IPS-18c (cell line): Measurements from ENCODE around the gene SULF2.

Experiments used
- H3K4me3 ChIP-seq: 2 replicates; pipeline ENCODE4 v1.7.0; 2013; ENCODE audit warnings: low read depth, mild to moderate bottlenecking, low read length, moderate library complexity; ENCODE audit not compliant: insufficient read depth
- H3K9me3 ChIP-seq: one replicate; pipeline ENCODE4 v1.6.1; 2013; ENCODE audit warnings: mild to moderate bottlenecking, low read length, moderate library complexity; ENCODE audit not compliant: control insufficient read depth, insufficient read depth

The SULF2 gene

DNA sequence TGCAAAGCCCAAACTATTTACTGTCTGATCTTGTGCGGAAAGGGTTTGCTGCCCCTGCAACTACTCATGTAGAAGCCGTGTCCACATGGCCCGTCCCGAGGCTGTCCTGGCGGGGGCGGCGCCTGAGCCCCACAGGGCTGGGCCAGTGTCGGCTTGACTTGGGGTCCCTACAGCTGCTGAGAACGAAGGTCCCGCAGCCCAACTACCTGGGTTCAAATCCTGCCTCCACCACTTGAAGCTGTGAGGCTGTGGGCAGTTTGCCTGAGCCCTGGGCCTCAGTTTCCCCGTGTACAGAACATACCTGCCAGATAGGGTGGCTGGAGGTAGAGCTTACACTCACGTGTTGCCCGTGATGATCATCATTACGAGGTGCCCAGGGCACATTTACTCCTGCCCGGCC lies 111.1 kb downstream of the SULF2 start:
- H3K4me3 ChIP-seq, result no peak overlapping the region
- H3K9me3 ChIP-seq, result no peaks in the 10 kb centered on the region

DNA sequence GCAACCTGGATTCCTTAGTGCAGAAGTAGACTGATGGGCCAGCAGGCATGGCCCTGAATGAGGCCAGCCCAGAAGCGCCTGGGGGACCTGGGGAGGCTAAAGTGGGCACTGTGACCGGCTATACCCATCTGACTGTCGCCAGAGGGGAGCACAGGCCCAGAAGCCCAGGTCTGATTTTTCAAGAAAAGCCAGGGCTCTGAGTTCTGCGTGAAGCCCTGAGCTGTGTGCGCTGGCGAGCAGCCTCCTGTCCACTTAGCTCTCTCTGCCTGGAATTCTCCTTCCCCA lies 111.7 kb downstream of the SULF2 start:
- Histone ChIP-seq H3K4me3 (no peak overlapping the region), H3K9me3 (no peaks in the 10 kb centered on the region)

DNA sequence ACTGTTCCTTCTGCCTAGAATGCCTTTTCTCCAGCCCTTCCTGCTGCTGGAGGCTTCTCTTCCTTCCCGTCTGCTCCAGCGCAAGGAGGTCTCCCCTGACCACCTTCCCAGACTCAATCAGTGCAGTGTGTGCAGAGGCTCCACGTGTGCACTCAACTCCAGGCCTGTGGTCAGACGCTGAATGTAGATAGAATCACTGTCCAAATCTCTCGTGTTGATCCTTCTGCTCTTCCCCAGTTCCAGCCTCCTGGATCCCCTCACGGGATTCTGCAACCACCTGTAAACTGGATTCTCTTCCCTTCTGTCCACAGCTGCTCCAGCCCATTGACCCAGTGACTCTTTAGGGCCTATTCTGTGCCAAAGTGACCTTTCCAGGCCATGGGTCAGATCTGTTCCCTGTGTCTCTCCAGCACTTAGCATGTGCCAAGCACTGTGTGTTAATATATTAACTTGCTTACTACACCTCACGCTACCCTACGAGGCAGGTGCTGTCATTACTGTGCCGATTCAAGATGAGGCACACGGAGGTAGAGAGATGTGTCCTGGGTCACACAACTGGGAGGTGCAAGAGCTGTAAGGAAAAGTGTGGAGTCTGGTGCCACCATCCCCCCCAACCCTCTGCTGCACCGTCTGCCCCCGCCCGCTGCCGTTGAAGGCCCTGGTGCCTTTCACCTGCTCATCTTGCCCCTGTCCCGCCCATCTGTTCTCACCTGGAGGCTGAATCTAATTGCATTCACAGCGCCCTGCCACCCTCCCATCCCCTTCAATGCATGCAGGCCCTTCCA lies 112.2 kb downstream of the SULF2 start:
- H3K4me3 ChIP-seq, result no peak overlapping the region
- H3K9me3 ChIP-seq, result no peaks in the 10 kb centered on the region

DNA sequence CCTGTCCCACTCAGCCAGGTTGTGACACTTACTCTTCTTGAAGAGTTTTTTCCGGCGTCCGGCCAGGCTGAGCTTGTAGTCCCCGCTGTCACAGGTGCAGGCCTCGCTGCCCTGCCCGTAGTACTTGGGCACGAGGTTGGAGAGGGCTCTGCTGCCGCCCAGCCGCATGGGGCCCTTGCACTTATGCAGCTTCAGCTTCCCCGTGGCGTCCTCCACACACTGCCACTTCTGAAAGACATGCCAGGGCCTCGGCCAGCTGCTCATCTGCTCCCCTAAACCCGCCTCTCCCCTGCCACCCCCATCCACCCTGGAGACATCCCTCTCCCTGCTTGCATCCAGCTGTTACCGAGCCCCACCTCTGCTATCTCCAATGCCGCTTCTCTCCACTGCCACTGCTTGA lies 113.1 kb downstream of the SULF2 start:
- Histone ChIP-seq H3K9me3 (no peaks in the 10 kb centered on the region), H3K4me3 (no peak overlapping the region)

DNA sequence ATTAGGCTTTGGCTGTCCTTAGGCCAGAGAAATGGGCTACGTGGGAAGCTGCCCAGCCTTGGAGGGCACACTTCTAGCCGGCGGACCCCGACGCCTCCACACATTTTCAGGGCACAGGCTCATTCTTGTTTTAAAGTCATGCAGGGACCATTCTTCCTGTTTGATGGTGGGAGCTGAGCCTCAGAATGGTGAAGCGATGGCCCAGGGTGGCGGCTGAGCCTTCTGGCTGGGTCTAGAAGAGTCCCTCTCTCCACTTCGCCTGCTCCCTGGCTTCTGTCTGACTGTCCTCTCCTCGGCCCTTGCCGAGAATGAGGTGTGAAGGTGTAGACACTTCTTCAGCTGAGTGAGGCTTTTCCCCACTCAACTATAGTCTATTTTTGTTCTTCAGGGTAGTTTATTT lies 114.4 kb downstream of the SULF2 start:
- Histone ChIP-seq H3K9me3 (no peaks in the 10 kb centered on the region), H3K4me3 (no peak overlapping the region)

DNA sequence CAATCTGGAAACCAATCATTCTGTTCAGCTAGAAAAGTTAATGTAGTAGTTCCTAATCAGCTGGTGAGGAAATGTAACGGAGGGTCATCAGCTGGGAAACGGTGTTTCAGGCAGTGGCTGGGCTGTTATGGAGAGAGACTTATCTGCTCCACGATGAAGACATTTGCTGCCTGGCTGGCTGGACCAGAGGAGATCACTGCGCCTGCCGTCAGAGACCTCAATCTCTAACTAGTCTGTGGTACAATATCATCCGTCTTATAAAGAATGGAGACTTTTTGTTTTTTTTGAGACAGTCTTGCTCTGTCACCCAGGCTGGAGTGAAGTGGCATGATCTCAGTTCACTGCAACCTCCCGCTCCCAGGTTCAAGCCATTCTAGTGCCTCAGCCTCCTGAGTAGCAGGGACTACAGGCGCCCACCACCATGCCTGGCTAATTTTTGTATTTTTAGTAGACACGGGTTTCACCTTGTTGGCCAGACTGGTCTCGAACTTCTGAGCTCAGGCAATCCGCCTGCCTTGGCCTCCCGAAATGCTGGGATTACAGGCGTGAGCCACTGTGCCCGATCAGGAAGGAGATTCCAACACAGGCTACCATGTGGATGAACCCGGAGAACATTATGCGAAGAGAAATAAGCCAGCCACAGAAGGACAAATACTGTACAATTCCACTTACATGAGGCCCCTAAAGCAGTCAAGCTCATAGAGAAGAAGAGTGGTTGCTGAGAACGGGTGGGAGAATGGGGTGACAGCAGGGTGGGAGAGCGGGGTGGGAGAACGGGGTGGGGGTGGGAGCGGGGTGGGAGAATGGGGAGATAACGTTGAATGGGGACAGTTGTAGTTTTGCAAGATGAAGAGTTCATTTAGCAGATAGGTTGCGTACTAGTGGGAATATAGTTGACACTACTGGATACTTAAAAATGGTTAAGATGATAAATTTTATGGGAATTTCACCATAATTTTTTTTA lies 115.1 kb downstream of the SULF2 start:
- Histone ChIP-seq H3K4me3 (no peak overlapping the region), H3K9me3 (no peaks in the 10 kb centered on the region)

DNA sequence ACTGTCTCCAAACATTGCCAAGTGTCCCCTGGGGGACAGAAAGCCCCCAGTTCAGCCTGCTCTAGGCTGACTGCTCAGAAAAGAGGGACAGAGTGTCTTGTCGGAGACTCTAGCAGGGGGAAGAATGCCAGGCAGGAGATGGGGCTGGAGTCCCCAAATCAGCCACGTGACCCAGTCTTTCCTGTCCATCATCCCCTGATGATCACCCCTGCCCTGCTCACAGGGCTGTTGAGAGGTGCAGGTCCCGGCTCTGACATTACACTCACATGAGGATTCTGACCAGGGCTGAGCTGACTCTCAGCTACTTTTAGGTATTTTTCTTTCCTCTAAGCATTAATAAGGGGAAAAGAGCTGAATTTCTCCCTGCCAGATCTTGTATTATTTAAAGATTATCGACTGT lies 115.8 kb downstream of the SULF2 start:
- Histone ChIP-seq H3K9me3 (no peaks in the 10 kb centered on the region), H3K4me3 (no peak overlapping the region)

DNA sequence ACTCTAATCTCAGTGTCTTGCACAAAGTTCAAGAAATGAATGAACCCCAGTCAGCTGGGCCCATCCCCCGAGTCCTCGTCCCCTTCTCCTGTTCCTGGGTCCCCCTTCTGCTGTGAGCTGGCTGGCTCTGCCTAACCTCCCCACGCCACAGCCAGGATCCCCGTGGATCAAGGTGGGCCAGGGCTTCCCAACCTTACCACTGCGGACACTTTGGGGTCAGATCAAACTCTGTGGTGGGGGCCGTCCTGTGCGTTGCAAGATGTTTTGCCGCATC lies 116.2 kb downstream of the SULF2 start:
- Histone ChIP-seq H3K4me3 (no peak overlapping the region), H3K9me3 (no peaks in the 10 kb centered on the region)

DNA sequence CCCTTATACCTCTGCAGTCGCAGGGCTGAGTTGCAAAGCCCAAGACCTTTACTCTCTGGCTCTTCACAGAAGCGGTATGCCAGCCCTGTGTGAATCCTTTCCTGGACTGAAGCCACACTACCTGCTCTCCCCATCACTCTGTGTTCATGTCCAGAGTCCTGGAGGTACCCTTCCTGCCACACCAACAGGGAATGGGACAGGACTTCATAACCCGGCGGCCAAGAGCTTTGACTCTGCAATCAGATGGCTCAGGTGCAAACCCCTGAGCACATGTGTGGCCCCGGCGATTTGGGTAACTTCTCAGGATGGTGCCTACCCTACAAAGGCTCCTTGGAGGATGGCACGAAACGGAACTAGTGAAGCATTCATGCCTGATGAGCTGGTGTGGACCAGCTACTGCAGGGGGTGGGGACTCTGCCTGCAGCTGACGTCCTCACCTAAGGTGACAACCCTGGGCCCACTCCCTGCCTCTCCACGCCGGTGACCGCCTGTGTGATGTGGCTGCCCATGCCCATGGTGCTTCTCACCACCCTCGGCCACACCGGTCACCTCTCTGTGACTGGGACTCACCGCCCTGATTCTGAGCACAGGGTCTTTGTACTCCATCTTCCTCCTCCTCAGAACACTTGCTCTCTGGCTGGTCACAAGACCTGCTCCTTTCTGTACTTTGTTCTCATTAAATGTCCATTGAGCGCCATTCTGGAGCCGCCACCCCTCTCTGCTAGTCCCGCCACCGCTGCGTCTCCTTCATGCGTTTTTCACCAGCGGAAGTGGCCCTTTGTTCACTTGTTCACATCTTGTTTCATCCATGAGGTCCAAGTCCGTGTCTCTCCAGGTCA lies 116.7 kb downstream of the SULF2 start:
- Histone ChIP-seq H3K9me3 (no peaks in the 10 kb centered on the region), H3K4me3 (no peak overlapping the region)

DNA sequence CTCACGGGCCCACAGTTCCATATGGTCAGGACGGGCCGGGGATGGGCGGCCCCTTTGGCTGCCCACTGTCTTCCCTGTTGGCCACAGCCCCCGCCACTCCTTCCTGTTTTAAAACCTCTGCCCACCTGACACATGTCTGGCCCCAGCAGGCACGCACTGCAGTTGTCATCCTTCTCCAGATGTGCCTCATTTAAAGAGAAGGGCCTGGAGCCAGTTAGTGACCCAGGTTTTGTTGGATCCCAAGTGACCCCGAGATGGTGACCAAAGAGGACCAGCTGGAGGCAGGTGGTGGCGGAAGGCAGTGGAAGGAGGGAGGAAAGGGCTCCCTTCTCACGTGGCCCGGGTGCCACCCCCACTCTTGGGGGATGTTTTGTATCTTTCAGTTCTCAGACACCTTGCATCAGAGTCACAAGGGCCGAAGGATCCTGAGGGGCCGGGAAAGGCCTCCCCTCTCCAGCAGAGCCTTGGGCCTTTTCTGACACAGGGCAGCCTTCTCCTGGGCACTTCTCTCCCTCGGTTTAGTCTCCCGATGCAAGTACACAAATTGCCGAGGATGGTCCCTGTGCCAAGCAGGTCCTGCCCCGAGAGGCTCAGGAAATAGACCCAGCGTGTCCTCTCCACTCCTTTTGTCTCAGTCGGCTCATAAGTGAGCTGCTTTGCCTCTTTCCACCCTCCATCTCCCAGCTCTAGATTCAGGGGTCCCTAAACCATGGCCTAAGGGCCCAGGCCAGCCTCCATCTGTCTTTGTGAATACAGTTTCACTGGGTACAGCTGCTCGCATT lies 117.6 kb downstream of the SULF2 start:
- Histone ChIP-seq H3K9me3 (no peaks in the 10 kb centered on the region), H3K4me3 (no peak overlapping the region)

DNA sequence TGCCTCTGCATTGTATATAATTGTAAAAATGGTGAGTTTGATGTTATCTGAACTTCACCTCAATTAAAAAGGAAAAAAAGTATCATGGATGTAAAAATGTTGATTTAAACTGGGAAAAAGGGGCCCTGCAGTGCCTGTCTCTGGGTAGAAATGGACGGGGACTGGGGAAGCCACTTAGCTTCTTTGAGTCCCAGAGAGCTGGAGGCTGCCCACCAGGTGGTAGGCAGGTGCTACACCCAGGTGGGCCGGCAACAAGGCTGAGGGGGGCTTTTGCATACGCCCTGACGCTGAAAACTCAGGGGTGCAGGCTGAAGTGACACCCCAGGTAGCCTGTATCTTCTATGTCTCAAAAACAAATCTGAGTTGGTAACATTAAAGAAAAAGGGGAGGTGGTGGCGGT lies 118.2 kb downstream of the SULF2 start:
- H3K4me3 ChIP-seq, result no peak overlapping the region
- H3K9me3 ChIP-seq, result no peaks in the 10 kb centered on the region

DNA sequence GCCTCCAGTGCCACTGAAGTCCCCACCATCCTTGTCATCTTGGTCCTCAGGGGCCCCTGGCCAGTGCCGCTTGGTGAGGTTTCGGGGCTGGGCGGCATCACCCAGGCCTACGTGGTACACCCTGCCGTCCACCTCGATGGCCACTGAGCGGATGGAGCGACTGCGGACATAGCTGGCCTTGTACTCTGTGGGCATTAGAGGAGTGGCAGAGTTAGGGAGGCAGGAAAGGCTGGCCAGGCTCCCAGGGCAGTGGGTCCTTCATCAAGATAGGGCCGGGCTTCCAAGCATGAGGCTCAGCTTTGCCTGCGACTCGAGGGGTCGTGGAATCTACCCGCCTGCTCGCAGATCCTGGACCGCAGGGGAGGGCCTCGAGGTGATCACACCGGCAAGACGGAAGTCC lies 119.0 kb downstream of the SULF2 start:
- no peaks in the 10 kb centered on the region for H3K9me3 ChIP-seq
- H3K4me3 ChIP-seq, result no peak overlapping the region

DNA sequence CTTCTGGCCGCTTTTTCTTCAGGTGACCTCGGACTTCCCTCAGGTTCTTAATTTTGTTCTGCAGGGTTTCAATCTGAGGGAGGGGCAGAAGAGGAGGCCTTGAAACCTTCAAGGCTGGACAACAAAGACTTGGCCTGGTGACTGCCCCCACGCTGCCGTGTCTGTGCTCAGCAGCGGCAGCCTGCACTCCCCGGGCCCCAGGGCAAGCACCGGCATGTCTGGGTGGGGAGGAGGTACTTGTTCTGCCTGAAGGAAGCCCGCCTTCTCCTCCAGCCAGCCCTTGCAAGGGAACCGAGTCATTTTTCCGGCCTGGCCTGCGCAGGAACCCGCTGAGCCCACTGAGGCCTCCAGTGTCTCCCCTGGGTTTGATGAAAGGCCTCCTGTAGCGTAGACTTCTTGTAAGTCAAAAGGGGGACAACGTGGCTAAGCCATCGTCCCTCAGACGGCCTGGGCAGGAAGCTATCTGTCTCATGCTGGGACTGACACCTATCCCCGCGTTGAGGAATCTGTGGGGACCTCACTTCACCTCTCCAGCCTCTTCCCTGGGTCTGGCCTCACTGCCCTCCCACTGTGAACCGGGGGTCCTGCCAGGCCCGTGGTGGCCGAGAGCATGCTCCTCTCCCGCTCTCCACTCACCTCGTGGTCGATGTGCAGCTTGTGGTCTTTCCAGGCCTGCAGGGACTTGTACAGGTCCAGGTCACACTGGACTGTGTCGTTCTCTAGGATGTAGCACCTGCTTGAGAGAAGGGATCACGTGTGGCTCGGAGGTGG lies 119.9 kb downstream of the SULF2 start:
- Histone ChIP-seq H3K9me3 (no peaks in the 10 kb centered on the region), H3K4me3 (no peak overlapping the region)

DNA sequence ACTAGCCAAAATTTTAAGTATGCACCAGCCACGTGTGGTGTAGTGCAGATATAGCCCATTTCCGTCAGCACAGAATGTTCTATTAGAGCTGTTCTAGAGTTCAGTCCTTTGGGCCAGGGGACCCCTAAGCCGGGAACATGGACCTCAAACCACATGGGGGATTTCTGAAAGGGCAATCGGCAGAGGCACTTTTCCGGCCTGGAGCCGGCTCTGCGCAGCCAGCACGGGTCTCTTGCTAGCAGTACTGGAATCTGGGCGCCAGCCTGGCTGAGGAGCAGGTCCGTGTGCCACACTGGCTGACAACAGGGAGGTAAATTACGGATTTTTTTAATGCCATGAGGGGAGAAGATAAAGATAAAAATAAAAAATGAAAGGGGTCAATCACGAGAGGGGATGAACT lies 120.5 kb downstream of the SULF2 start:
- no peaks in the 10 kb centered on the region for H3K9me3 ChIP-seq
- no peak overlapping the region for H3K4me3 ChIP-seq

DNA sequence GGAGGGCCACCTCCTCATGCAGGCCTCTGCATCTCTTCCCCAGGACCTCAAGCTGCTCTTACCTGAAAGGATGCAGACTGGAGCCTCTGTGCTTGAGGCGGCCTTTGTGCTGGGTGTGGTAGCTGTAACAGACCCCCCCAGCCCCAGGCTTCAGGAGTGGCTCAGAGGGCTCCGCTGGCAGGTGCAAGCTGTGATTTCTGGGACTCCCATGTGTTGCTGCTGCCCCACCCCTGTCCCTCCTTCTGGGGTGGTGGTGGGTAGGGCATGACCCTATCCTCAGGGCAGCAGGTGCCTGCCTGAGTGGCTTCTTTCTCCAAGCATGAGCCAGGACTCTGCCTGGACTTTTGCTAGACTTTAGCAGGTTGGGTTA lies 121.2 kb downstream of the SULF2 start:
- H3K4me3 ChIP-seq, result no peak overlapping the region

DNA sequence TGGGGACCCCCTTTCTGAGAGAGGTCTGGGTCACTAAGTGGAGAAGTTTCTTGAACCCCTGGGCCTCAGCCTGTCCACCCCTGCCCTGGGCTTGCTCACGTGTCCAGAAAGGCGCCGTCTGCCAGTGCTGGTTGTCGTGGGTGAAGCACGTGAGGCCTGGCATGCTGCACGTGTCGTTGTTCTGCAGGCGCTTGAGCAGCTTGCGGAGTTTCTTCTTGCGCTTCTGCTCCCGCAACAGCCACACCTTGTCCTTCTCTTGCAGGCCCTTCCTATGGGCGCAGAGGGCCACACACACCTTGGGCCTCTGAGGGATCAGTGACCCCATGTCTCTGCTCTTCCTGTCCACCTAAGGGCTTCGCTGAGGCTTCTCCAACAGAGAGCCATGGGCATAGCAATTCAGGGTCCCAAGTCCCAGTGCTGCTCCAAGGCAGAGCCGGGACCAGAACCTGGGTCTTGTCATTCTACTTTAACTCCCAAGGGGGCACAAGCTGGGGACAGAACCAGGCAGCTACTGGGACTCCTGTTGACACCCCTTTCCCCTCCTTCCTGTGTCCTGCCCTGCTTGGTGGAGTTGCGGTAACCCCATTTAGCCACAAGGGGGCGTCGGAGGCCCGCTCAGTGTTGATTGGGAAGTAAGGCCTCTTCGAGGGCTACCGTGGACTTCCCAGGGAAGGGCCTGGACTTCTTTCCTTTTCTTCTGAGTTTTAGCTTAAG lies 121.8 kb downstream of the SULF2 start:
- Histone ChIP-seq H3K9me3 (no peaks in the 10 kb centered on the region), H3K4me3 (no peak overlapping the region)

More for the DNA sequence above, 121.2 kb downstream of the SULF2 start:
- H3K9me3 ChIP-seq, result no peaks in the 10 kb centered on the region
